ENCODE results near the gene MUC16.

Gene MUC16

DNA sequence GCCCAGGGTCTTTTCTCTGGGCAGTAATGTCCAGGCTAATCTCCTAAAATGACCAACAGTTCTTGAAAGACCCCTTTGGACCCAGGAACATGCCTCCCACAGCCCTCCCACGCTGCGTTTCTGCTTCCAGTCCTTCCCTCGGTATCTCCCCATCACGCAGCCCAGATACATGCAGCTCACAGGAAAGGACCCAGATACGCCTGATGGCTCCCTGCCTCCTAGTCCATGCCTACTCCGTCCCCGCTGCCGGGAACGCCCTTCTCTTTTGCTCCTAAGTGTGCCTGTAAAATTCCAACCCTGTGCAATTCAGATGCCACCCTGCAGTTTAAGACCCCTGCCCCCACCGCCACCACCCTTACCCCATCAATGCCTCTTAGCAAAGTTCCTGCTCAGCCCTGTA, 778 bp downstream of the MUC16 start:
- DNase-seq (ENCODE audit: low read depth, low spot score) = no peak

DNA sequence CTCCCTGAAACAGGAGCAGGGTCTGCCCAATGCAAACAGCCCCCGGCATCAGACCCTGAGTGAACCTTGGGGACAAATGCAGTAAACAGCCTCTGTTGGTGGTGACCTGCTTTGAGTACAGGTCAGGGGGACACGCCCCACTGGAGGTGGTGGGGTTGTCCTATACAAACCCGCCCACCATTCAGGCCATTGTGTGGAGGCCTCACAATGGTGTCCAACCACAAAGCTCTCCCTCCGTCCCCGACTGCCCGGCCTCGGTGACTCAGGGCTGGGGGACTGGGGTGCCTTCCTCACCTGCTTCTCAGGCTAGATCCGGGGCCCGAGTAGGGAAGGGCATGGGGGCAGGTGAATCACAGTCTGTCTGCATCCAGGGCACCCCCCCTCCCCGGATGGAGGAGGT, 1.5 kb downstream of the MUC16 start:
- no peak for DNase-seq (ENCODE audit: low read depth, low spot score)

DNA sequence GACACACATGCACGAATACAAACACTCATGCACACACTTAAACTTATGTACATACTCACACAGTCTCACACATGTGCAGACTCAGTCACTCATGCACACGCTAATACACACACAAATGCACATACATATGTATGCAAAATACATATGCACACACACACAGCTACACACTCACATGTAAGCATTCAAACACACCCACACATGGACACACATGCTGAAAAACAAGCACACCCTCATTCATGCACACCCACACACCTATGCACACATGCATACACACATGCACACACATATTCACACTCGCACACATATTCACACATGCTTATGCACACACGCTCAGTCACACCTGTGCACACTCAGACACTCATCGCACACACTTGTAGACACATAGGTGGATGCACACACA, 9.3 kb downstream of the MUC16 start:
- DNase-seq (ENCODE audit: low read depth, low spot score) = no peak

DNA sequence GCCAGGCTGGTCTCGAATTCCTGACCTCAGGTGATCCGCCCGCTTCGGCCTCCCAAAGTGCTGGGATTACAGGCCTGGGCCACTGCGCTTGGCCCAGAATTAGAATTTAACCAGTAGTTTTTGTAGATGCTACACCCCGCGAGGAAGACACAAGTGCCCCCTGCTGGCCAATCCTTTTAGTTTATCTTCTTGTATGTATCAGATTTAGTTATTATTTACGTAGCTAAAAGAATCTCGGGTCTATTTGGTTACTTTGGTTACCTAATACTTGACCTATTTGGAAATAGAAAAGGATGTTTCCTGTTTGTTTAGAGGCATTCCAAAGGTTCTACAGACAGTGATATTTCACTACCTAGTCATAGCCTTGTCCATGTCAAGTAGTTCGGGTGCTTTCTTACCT, 22.0 kb downstream of the MUC16 start:
- DNase-seq (ENCODE audit: low read depth, low spot score) = no peak

DNA sequence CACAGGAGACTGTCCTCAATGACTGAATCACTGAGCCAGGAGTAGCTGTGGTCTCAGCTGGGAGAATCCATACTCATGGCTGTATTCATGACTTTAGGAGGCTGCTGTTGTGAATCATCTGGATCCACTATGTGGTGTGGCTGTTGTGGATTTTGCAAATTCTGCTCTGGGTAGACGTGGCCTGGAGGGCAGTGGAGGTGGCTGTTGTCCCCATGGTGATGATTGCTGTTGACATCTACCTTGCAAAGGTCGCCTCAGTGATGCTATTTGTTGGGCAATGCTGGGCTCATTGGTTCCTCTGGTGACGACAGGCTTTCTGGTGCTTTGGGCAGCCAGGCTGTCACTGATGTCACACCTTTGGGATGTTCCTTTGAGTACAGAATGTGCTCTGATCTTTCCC, 23.9 kb downstream of the MUC16 start:
- no peak for DNase-seq (ENCODE audit: low read depth, low spot score)

DNA sequence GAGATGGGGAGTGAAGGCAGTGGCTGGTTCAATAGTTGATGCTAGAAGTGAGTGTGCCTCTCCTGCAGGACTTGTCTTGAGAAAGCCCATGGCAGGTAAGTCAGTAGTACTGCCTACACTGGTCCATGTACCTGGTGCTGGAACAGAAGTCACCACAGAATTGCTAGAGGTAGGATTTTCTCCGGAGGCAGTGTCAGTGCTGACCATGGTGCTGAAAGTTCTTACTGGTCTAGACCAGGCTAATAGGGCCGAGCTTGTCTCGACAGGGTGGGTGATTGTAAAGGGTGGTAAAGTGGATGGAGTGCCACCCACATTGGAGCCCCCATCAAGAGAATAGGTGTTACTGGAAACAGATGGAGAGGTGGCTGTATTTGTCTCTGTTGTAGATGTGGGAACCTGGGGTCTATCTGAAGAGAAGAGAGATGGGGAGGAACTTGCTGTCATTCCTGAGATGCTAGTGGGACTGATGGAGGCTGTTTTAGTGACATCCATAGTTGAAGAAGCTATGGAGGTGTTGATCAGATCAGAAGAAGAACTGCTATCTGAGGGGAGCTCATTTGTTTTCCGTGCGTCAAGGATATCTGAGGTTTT, 36.6 kb downstream of the MUC16 start:
- DNase-seq (ENCODE audit: low read depth, low spot score) = peak; percentile 55

DNA sequence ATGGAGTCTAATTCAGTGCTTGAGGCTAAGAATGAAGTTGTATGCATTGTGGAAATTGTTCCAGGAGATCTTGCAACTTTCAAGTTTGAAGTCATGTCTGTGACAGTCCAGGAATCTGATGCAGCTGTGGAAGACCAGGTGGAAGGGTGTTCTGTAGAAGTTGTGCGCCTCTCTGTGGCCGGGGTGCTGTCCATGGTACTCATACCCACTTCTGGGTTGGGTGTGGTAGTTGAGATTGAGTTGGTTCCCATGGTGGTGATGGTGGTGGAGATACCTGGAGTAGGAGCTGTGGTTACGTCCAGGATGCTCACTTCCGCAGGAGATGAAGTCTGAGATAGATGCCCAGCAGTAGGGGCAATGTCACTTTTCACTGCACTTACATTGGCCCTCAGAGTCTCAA, 44.3 kb downstream of the MUC16 start:
- DNase-seq (ENCODE audit: low read depth, low spot score) = no peak
